A549 treated with CpdA at 1 μM for 4 hours (cell line): ENCODE measurements around the gene CDC14C. TPM values are rescaled to one million over a fixed set of nuclear protein-coding genes. Genes with fewer than 3 reads are reported as not detected.

Experiments
- total RNA-seq: library from RNA; stranded (reverse); fragments of 200-300 nt; extraction: Qiagen RNA extraction; gene quantifications from 5 replicates; pipeline ENCODE4 v1.2.3, GENCODE V29; 2022; ENCODE audit warnings: low read depth

The CDC14C gene
- total RNA-seq = not detected in 5 replicates

DNA sequence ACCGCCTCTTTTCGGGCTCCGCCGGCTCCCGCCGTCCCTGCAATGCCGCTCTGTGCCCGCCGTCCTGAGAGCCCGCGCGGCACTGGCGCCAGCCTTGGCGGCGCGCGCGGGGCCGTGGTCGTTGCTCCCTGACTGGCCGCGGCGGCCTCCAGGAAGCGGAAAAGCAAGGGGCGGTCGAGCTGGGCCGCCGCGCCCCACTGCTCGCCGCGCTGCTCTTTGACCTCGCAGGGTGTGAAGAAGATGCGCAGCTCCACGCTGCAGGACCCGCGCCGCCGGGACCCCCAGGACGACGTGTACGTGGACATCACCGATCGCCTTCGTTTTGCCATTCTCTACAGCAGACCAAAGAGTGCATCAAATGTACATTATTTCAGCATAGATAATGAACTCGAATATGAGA, at the start of gene CDC14C:
Gene CDC14C (plus strand): TSS at position 115 of the 400 bp plus-strand sequence. CDS start 126 bp downstream, at position 241.

